ENCODE results near the gene HTRA3.

The HTRA3 gene

DNA sequence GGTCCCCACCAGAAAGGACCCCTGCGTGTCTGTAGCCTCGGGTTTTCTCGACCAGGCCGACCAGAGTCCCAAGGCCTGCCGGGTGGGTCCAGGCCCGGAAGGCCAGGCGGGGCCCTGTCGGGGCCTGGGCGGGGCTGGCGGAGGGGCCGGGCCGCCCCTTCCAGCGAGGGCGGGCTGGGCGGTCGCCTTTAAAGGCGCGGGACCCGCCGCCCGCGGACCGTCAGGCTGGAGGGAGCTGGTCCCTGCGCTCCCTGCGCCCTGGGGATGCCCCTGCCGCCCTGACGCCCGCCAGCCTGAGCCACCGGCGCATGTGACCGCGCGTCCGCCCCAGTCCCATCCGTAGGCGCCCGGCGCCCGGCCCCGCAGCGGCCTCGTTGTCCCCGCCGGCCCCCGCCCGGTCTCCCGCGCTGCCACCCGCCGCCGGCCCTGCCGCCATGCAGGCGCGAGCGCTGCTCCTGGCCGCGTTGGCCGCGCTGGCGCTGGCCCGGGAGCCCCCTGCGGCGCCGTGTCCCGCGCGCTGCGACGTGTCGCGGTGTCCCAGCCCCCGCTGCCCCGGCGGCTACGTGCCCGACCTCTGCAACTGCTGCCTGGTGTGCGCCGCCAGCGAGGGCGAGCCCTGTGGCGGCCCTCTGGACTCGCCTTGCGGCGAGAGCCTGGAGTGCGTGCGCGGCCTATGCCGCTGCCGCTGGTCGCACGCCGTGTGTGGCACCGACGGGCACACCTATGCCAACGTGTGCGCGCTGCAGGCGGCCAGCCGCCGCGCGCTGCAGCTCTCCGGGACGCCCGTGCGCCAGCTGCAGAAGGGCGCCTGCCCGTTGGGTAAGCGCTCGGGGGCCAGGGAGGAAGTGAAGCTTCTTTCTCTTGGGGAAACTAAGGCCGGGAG is at the start of gene HTRA3:
HTRA3 (plus strand) TSS at position 220 of the 883 bp plus-strand sequence; CDS start at position 435, 215 bp downstream.
- no peak for DNase-seq

DNA sequence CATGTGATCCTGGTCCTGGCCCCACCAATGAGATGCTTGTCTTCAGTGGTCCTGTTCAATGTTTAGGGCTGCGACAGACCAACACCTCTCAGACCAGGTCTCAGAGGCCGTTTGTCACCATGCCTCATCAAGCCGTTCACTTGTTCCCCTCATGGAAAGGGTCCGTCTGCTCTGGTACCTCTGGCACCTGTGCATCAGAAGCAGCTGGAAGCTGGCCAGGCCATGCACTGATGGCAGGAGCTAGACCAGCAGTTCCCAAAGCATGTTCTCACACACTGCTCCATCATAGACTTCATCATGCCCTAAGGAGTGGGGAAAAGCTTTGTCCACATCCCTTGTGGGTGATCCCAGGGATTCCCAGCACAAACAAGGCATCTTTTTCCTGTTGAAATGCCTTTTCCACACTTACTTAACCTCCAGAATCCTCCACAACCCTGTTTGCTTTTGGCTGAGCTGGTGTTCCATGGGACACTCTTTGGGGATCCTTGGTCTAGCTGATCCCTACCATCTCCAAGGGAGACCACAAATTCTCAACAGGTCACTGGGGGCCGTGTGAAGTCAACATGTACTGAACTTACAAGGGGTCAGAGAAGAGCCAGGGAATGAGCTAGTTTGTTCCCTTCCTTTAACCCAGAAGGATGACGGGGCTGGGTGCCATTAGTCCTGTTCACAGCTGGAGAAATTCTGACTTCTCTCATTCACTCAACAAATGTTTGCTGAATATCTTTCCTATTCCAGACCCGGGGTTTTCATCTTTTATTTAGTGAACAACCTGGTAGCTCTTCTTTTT is 48.7 kb upstream of the HTRA3 start:
- no peak for DNase-seq

DNA sequence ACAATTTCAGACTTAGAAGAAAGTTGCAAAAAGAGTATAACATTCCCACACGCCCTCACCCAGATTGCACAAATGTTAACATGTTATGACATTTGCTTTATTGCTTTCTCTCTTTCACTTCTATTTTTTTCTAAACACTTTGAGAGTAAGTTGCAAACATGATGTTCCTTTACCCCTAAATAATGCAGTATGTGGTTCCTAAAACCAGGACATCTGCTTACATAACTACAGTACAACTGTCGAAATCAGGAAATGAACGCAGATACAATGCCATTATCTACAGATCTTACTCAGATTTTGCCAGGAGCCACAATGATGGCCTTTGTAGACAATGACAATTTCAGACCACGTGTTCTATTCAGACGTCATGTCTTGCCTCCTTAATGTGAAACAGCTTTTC is 48.1 kb upstream of the HTRA3 start:
- DNase-seq: no peak

DNA sequence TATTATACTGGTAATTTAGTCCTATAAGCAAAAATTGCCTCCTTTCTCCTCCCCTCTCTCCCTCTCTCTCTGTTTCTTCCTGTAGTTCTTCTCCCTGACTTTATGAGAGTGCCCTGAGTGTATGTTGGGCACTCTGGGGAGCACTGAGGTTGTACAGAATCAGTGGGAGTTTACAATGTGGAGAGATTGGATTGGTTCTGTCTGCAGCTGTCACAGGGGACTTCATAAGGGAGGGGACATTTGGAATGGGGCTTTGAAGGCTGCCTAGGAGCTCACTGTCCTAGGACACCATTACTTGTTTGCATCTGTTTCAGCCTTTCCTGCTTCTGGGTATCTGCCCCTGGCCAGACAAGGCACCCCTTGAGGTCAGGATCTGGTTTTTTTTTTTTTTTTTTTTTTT is 47.6 kb upstream of the HTRA3 start:
- DNase-seq: no peak

DNA sequence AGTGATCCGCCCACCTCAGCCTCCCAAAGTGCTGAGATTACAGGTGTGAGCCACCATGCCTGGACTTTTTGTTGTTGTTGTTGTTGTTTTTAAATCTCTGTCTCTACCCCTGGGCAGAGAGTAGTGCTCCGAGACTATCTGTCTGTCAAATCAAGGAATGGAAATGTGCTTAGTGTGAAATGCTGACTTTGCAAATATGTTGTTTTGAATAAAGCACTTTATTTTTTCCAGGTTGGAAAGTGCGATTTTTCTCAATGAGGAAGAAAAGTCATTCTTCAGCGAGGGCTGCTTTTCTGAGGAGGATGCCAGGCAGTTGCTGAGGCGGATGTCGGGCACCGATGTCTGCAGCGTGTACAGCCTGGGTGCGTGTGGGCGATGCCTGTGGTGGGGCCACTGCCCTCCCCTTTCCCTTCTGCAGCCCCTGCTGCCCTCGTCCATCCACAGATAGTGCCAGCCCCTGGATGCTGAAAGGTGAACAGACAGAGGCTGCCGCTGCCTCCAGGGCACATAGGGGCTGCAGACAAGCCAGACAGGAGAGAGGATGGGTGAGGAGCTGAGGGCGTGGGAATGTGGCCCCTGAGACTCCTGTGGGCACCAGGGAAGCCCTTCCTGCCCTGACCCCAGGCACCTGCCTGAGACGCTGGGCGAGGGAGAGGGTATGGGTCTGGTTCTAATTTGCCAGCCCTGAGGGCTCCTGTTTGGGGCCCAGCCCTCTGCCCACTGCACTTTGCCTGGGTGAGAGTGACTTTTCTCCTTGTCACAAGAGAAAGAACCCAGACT is 46.8 kb upstream of the HTRA3 start:
- no peak for DNase-seq

DNA sequence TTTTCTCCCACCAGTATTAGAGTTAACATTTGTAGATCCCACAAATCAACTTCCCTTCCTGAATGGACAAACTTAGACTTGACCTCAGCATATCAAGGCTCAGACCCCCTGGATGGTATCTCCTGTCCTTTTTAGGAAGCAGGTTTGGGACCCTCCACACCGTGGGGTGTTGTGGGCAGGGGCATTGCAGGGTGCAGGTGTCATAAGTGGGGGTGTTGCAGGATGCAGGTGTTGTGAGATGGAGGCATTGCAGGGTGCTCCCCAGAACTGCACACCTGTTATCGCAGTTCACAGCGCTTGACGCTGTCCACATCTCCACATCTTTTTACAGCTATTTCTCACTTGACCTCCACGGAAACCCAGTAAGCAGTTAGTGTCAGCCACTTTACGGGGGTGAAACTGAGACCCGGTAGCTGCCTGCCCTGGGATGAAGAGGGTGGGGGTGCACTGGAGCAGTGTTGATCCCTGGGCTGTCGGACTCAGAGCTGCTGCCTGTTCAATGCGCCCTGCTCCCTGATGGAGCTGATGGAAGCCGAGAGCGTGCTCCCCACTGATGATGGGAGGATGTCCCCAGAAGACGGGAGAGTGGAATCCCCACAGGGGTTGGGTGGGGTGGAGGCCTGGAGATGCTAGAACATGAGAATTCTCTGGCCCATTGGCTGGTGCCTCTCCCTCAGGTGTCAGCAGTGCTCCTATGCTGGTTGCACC is 45.1 kb upstream of the HTRA3 start:
- no peak for DNase-seq

DNA sequence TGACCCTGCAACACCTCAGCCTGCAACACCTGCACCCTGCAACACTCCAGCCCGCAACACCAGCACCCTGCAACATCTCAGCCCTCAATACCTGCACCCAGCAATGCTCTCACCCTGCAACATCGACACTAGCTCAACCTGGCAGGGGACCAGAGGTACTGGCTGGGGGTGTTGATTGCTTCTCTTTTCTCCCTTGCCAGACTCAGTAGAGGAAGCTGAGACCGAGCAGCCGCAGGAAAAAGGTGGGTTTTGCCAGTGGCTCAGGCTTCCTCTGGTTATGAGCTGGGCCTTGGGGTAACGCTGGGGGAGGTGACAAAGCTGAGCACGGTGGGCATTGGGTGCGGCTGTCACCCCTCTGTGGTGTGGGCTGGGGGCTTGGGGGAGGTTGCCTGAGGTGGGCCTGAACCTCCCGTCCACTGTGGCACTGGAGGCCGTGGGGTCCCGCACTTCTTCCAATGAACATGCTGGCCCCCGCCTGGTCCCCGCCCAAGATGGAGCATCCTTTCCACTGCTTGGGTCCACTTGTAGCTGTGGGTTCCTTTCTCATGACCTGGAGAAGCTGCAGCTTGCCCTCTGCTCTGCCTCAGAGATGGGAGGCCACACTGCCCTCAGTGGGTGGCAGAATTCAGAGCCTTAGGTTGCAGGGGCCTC is 44.5 kb upstream of the HTRA3 start:
- no peak for DNase-seq

DNA sequence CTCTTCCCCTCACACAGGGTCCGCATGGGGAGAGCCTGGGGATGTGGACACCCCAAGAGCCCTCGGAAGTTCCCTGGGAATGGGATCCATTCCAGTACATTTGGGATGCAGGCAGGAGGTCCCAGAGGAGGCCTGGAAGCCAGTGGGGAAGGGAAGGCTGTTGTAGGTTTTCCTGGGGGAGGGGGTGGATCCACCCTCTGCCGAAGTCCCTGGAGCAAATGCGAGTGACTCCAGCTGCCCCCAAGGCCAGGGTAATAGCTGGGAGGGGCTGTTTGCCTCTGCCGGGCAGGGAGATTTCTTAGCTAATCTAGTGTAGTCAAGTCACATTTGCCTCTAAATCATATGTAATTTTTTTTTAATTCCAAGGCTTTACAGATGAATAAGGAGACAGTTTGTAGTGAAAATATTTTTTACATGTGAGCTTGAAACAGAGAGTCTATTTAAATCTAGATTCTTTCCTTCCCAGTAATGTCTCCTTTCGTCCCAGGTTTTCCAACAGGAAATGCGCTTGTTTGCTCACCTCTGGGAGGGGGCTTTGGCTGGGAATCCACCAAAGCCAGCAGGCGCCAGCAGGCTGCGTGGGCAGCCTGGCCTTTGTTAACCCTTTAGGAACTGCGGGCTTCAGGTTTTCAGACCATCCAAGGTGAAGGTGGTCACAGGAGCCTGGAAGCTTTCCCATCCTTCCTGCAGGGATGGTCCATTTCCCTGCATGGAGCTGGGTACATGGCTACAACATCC is 43.7 kb upstream of the HTRA3 start:
- no peak for DNase-seq

DNA sequence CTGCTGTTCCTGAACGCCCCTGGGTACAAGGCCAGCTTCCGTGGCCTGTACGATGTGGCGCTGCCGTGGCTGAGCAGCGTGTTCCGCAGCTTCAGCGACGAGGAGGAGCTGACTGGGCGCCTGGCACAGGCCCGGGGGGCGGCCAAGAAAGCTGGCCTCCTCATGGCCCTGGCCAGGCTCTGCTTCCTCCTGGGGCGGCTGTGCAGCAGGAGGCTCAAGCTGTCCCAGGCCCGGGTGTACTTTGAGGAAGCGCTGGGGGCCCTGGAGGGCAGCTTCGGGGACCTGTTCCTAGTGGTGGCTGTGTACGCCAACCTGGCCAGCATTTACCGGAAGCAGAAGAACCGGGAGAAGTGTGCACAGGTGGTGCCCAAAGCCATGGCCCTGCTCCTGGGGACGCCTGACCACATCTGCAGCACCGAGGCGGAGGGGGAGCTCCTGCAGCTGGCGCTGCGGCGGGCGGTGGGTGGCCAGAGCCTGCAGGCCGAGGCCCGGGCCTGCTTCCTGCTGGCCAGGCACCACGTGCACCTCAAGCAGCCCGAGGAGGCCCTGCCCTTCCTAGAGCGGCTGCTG is 42.3 kb upstream of the HTRA3 start:
- no peak for DNase-seq

DNA sequence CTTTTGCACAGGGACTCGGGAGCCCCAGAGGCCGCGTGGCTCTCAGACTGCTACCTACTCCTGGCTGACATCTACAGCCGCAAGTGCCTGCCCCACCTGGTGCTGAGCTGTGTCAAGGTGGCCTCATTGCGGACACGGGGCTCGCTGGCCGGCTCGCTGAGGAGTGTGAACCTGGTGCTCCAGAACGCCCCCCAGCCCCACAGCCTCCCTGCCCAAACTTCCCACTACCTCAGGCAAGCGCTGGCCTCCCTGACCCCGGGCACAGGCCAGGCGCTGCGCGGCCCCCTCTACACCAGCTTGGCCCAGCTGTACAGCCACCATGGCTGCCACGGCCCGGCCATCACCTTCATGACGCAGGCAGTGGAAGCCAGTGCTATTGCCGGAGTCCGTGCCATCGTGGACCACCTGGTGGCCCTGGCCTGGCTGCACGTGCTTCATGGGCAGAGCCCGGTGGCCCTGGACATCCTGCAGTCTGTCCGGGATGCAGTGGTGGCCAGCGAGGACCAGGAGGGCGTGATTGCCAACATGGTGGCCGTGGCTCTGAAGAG is 41.7 kb upstream of the HTRA3 start:
- no peak for DNase-seq

DNA sequence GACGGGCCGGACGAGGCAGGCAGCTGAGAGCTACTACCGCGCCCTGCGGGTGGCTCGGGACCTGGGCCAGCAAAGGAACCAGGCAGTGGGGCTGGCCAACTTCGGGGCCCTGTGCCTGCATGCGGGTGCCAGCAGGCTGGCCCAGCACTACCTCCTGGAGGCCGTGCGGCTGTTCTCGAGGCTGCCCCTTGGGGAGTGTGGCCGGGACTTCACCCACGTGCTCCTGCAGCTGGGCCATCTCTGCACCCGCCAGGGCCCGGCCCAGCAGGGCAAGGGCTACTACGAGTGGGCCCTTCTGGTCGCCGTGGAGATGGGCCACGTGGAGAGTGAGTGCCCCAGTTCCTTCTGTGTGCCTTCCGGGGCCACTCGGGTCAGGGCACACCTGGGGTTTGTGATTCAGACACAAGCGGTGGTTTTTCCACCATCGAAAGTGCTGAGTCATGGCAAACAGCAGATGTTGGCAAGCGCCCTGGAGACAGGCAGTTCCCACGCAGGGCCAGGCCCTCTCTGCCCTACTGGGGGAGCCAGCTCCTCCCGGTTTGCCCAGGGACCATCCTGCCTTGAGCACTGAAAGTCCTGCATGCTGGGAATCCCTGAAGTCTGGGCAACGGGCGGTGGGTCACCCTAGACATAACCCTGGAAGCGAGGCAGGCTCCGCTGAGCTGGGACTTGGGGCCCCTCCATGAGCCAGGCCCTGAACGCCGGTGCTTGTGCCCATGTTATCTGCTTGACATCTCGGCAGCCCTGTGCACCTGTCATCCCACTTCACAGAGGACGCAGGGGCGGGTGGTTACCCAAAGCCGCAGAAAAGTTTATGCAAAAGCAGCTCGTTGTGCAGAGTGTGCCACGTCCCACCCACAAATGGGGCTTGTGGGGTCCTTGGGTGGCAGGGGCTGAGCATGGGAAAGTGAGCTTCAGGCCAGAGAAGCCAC is 41.0 kb upstream of the HTRA3 start:
- no peak for DNase-seq

DNA sequence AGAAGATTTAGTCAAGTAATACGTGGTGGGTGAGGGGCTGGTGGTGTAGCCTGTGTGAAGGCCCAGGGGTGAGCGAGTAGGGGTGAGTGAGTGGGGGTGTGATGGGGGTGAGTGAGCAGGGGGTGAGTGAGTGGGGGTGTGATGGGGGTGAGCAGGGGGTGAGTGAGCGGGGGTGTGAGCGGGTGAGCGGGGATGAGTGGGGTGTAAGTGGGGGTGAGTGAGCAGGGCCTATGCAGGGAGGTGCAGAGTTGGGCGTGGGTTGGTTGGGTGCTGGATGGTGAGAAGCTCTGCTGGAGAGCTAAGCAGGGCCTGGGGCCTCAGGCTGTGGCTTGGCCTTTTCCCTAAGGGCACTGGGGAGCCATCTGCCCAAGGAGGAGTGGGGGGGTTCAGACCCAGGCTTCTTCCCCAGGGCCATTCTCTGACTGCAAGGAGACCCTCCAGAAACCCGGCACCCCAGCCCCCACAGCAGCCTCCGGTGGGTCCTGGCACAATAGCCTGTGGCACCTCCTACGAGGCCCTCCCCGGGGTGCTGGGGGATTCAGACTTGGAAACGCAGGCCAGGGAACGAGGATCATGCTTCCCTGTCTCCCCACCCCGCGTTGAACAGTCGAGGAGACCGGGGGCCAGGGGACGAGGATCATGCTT is 40.1 kb upstream of the HTRA3 start:
- no peak for DNase-seq

DNA sequence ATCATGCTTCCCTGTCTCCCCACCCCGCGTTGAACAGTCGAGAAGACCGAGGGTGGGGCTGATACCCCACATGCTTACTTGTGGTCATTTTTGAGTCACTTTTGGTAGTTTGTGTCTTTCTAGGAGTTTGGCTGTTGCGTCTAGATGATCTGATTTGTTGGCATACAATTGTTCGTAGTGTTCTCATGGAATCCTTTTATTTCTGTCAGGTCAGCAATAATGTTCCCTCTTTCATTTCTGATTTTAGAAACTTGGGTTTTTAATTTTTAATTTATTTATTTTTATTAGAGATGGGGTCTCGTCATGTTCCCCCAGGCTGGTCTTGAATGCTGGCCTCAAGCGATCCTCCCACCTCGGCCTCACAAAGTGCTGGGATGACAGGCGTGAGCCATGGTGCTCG is 39.5 kb upstream of the HTRA3 start:
- no peak for DNase-seq

DNA sequence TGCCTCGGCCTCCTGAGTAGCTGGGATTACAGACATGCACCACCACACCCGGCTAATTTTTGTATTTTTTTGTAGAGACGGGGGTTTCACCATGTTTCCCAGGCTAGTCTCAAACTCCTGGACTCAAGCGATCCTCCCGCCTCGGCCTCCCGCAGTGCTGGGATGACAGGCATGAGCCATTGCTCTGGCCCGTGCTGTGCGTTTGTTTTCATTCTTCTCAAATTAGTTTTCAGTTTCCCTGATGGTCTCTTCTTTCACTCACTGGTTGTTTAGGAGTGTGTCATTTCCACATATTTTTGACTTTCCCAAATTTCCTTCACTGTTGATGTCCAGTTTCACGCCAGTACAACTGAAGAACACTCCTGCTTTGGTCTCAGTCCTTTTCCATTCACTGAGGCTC is 38.7 kb upstream of the HTRA3 start:
- no peak for DNase-seq

DNA sequence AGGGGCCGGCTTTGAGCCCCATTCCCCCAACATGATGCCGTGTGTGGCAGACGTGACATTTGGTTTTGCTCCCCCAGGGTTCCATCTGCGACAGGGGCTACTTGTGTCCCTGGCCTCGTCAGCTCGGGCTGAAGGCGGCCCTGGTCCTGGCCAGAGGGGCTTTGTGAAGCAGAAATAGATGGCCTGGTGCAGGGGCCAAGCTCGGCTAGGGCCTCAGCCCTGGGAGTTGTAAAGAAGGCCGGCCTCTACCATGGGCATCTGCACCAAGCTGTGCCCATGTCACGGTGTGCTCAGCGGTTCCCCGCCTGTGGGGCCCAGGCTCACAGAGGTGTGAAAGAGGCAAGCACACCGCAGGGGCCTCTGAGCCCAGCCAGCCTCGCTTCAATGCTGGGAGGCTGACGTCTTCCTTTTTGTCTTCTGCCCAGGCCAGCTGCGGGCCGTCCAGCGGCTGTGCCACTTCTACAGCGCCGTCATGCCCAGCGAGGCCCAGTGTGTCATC is 38.0 kb upstream of the HTRA3 start:
- DNase-seq: no peak

DNA sequence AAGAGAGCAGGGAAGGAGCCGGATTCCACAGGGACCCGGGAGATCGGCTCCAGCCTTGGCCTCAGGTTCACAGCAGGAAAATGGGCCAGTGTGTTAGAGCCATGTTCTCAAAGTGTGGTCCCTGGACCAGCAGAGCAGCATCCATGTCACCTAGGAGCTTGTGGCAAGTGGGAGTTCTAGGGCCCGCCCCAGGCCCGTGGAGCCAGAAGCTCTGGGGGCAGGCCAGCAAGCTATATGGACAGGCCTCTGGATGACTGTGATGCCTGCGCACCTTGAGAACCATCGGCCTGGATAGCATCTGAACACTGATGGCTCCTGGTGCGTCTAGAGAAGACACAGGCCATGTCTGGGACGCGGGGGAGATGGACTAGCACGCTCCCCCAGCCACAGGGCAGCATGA is 36.8 kb upstream of the HTRA3 start:
- DNase-seq: no peak

DNA sequence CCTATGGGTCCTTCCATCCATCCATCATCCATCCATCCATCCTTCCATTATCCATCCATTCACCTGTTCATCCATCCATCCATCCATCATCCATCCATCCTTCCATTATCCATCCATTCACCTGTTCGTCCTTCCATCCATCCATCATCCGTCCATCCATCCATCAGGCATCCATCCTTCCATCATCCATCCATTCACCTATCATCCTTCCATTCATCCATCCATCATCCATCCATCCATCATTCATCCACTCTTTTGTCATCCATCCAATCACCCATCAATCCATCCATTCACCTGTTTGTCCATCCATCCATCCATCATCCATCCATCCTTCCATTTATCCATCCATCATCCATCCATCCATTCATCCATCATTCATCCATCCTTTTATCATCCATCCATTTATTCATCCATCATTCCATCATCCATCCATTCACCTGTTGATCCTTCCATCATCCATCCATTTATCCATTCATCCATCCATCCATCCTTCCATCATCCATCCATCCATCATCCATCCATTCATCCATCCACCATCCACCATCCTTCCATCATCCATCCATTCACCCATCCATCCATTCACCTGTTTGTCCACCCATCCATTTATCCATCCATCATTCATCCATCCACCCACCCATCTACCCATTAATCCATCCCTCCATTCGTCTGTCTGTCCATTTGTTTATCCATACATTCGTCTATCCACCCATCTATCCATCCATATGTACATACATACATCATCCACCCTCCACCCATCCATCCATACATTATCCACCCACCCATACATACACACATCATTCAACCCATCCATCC is 35.7 kb upstream of the HTRA3 start:
- DNase-seq: no peak

DNA sequence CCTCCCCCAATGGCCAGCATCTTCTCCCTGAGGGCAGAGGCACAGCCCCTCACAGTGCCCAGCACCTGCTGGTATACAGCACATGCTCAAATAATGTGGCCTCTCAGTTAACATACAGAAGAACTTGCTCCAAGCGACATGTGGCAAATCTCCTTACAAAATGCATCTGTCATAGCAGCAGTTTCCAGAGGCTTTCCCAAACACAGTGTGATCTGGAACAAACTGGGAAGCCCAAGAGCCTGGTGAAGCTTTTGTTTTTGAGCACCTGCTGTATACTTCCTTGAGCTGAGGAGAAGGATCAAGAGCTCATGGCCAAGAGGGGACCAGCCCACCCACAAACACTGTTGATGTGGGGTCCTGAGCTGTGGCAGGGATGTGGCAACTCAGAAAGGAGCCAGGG is 34.8 kb upstream of the HTRA3 start:
- DNase-seq: no peak

Measured in SW 1271 (cell line).